ENCODE data around the gene PPP2R5B.
A peak's percentile ranks its signal among the peaks of the same experiment; 100 is the strongest.

GRCh38 chr11:64894812-64895452, 29.6 kb upstream of the PPP2R5B start:
- no peak for TF ChIP-seq NFATC3 (IDR thresholded peaks at IDR 0.05)
- no peak for TF ChIP-seq CCAR2 (IDR thresholded peaks at IDR 0.05; ENCODE audit: low read depth, low read length)
- TF ChIP-seq ELF4 (CRISPR knock-in tag; IDR thresholded peaks at IDR 0.05), result no peak
- TF ChIP-seq ZBTB33 (CRISPR knock-in tag; IDR thresholded peaks at IDR 0.05), result peak; percentile 91
